Measurements from ENCODE around the gene SLC7A1.

GRCh38 chr13:29526741-29527140, 68.7 kb downstream of the SLC7A1 start:
- TF ChIP-seq GATA2 (IDR thresholded peaks at IDR 0.05; ENCODE audit: low read depth, low read length) (no peak), GATA3 (IDR thresholded peaks at IDR 0.05; ENCODE audit: low read depth, low read length) (no peak)

All from SH-SY5Y (cell line).